HG03558 (cell line): Measurements from ENCODE around the gene ACVR1B.

ENCODE experiments used
- ATAC-seq: cut with Tn5 transposase; IDR thresholded peaks from one replicate; pipeline ENCODE4 v1.9.1; 2021; ENCODE audit warnings: moderate number of reproducible peaks; ENCODE audit not compliant: unreplicated experiment; ENCODE audit errors: extremely low read depth

ACVR1B gene

DNA sequence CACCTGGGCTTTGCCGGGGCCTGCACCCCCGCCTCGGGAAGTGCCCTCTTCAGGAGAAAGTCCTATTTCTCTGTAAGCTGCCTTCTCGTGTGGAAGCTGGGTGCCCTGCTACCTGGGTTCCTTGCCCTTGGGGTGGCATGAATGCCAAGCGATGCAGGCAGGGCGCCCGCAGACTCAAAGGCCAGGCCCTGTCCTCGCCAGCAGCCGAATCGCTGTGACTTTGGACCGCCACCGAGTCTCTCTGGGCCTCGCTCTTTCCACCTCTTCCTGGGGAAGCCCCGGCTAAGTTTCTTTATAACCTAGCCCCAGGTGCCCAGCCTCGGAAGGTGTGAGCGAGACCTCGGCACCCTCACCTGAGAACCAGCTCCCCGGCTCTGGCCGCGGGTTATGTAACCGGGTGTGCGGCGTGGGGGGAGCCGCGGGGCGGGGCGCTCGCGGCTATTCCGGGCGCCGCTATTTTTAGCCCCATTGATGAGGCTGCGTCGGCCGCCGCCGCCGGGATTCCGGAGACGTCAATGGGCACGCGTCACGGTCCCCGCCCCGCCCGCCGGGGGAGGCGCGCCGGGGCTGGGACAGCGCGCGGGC, 85.2 kb downstream of the ACVR1B start:
- ATAC-seq = no peak

DNA sequence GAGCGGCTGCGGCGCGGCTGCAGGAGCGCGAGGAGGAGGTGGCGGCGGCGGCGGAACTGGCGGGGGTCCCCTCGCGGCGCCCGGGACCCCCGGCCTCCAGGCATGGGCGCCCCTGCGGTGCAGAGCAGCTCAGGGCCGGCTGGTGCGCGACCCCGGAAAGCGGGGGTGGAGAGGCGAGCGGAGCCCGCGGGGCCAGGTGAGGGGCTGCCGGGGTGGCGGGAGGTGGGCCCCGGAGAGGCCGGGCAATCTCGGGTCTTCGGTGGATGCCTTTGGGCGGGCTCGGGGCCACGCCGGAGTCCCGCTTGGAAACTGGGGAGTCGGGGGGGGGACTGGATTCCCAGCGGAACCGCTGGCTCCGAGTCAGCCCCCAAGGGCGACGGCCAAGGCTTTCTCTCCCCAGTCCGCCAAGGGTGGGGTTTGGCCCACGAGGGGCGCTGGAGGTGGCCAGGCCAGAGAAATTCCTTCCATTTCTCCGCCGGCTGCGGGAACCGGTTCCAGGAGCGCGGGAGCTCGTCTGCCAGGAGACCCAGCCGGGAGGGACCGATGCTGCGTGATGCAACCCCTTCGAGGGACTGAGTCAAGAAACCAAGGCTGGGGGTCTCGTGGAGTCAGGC, 85.9 kb downstream of the ACVR1B start:
- no peak for ATAC-seq

DNA sequence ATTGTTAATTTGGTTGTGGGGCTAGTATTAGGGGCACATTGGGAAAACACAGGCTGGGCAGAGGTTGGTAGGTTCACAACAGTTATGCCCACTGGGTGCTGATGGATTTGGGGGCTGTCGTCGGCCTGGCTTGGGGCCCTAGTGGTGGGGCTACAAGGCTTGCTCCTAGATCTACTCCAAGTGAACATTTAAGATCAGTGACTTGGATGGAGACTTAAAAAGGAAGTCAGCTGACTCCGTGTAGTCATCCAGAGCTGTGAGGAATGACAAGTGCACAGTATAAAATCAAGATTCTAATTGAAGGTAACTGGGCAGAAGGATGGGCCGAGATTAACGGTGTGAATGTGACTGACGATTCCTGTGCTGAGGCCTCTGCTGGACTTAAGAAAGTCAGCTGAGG, 86.9 kb downstream of the ACVR1B start:
- no peak for ATAC-seq

DNA sequence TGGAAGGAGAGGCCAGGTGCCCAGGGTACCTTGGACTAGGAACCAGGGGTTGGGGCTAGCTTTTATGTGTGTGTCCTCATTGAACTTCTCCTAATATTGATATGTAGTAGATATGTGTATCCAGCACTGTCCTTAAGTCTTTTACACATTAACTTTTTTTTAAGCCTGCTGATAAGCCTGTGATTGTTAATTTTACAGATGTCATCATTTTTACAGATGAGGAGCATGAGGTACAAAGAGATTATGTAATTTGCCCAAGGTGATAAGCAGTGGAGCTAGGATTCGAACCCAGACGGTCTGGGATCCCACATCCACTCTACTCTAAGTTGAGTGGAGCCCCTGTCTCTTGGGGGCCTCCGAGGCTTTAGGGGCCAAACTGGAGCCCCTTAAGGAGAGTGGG, 89.5 kb downstream of the ACVR1B start:
- ATAC-seq = no peak

- no peak for ATAC-seq
Measured at GRCh38 chr12:52041695-52042123, 90.2 kb downstream of the ACVR1B start.

DNA sequence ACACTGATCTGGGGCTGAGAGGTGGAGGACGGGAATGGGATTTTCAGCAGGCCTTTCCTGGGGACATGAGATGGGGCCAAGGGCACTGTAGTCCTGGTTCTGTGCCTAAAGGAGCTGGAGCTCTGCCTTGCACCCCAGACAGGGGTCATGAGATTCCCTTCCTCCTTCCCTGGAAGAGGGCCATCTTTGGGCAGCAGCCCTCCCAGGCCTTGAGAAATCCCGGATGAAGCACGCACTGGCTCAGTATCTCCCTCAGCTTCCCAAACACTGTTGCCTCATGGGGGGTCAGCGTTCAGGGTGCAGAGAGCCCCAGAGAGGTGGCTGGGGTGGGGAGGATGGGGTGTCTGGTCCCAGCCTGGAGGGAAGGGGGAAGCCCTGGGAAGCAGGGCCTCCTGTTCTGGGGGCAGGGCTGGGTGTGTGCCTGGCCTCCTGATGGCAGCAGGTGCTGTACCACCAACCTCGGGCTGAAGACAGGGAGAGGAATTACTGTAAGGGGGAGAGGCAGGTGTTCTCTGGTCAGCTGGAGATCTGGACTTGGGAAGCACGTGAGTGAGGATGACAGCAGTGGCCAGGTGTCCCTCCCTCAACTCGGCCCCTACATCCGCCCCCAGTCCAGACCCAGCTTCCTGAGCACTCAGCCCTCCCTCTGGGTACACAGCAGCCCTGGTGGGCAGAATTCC, 91.3 kb downstream of the ACVR1B start:
- ATAC-seq = no peak

DNA sequence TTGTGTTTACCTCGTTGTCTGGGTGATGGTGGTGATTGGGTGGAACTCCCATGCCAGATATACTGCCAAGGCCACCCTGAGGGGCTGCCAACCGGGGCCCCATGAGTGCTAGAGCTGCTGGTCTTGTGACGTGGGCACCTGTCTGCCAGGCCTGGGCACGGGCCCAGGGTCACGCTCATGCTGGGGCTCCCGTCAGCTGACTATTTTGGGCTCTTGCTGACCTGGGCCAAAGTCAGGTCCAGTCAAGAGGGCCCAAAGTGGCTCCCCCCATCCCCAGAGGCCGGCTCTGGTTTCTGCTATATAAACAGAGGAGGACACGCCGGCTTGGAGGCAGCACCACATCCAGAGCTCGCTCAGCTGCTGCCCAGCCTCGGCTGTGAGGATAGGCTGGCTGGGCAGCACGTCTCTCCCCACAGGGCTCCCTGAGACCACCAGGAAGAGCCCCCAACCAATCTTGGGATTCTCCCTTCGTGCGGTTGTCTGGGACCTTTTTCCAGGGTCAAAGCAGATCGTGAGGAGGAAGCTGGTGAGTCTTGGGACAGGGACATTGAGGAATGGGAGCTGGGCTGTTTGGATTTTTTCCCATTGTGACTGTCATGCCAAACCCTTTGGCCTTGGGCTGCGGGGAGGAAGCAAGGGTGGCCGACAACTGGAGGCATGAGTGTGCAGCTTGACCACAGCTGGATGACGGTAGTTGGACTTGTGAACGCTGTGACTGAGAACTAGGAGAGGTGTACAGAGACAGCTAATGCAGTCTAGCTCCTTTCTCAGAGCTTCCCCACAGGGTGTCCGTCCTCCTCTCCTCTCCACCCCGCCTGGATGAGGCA, 92.1 kb downstream of the ACVR1B start:
- ATAC-seq = no peak

DNA sequence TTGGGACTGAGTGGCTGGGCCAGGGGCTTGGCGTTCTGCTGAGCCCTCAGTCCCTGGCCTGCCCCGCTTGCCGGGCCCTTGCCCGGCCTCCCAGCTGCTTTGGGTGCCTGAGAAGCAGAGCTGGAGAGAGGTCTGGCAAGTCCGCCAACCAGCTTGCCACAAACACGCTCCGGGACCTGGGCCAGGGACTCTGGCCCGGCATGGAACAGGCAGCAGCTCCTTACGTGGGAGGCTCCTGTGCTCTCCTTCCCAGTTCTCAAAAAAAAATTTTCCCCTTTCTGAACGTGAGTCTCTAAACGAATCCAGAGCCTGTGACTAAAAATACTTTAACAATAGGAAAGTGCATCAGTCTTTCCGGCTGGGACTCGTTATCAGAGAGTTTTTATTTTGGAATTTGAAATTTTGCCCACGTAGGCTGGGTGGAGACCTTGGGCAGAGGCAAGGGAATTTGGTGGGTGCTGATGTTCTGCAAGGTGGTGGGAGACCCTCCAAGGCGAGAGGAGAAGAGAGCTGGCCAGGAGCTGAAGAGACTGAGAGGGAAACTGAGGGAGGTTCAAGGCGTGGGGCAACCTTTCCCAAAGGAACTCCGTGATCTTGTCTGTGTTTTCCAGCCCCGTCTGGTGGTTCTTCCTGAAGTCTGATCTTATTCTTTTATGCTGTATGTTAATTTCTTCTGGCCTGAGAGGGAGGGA, 92.9 kb downstream of the ACVR1B start:
- no peak for ATAC-seq

GRCh38 chr12:52045794-52046199, 94.3 kb downstream of the ACVR1B start:
- no peak for ATAC-seq
